DOHH2 (cell line): ENCODE data around the gene FMO1.

ENCODE experiments used
- H3F3A ChIP-seq: fragments of 200-600 bp; sonication (generic), shearing (Covaris generic); 2 replicates; pipeline ENCODE4 v1.6.0; 2016; ENCODE audit warnings: antibody characterized with exemption, mild to moderate bottlenecking; ENCODE audit not compliant: control insufficient read depth, insufficient read depth
- H3K27ac ChIP-seq: fragments of 200-600 bp; sonication (generic); 2 replicates; pipeline ENCODE4 v1.5.1; 2014; ENCODE audit warnings: low read depth, mild to moderate bottlenecking, low read length, moderate library complexity
- H3K27me3 ChIP-seq: fragments of 200-600 bp; sonication (generic); 2 replicates; pipeline ENCODE4 v1.6.1; 2014; ENCODE audit warnings: mild to moderate bottlenecking, low read length, mixed read lengths; ENCODE audit not compliant: control insufficient read depth
- H3K36me3 ChIP-seq: fragments of 200-600 bp; sonication (generic); 2 replicates; pipeline ENCODE4 v1.6.1; 2014; ENCODE audit warnings: mild to moderate bottlenecking, low read length, moderate library complexity, mixed read lengths; ENCODE audit not compliant: control insufficient read depth
- H3K4me1 ChIP-seq: fragments of 200-600 bp; sonication (generic); 2 replicates; pipeline ENCODE4 v1.6.1; 2014; ENCODE audit warnings: mild to moderate bottlenecking, low read length, mixed read lengths; ENCODE audit not compliant: control insufficient read depth
- H3K4me2 ChIP-seq: fragments of 200-600 bp; sonication (generic); 2 replicates; pipeline ENCODE4 v1.6.0; 2014; ENCODE audit warnings: mild to moderate bottlenecking, low read length, moderate library complexity
- H3K4me3 ChIP-seq: fragments of 200-600 bp; sonication (generic); 2 replicates; pipeline ENCODE4 v1.5.1; 2014; ENCODE audit warnings: mild to moderate bottlenecking, low read length, mixed read lengths
- H3K79me2 ChIP-seq: fragments of 200-600 bp; sonication (generic); 2 replicates; pipeline ENCODE4 v1.6.1; 2014; ENCODE audit warnings: mild to moderate bottlenecking, low read length, mixed read lengths; ENCODE audit not compliant: control insufficient read depth
- H3K9me2 ChIP-seq: fragments of 200-600 bp; sonication (generic); replicated peaks from 2 replicates; pipeline ENCODE4 v1.6.1; 2014; ENCODE audit warnings: mild to moderate bottlenecking, low read length, mixed read lengths; ENCODE audit not compliant: control insufficient read depth
- H3K9me3 ChIP-seq: fragments of 200-600 bp; sonication (generic); 2 replicates; pipeline ENCODE4 v1.6.1; 2014; ENCODE audit warnings: antibody characterized with exemption, low read length, mixed read lengths; ENCODE audit not compliant: control insufficient read depth, insufficient read depth
- H4K20me1 ChIP-seq: fragments of 200-600 bp; sonication (generic); 2 replicates; pipeline ENCODE4 v1.6.0; 2014; ENCODE audit warnings: low read depth, mild to moderate bottlenecking, antibody characterized with exemption, low read length, moderate library complexity; ENCODE audit not compliant: control insufficient read depth, insufficient read depth
- CTCF ChIP-seq: fragments of 200-600 bp; sonication (generic); IDR thresholded peaks from one replicate; pipeline ENCODE4 v1.5.1; 2014; ENCODE audit warnings: antibody characterized with exemption, mild to moderate bottlenecking, low read depth, low read length; ENCODE audit not compliant: poor library complexity, severe bottlenecking
- EZH2phosphoT487 ChIP-seq: fragments of 200-600 bp; sonication (generic); IDR thresholded peaks from 2 replicates; pipeline ENCODE4 v1.6.1; 2017; ENCODE audit warnings: borderline replicate concordance, mild to moderate bottlenecking, antibody characterized with exemption, low read length, moderate library complexity, mixed read lengths

Gene FMO1

DNA sequence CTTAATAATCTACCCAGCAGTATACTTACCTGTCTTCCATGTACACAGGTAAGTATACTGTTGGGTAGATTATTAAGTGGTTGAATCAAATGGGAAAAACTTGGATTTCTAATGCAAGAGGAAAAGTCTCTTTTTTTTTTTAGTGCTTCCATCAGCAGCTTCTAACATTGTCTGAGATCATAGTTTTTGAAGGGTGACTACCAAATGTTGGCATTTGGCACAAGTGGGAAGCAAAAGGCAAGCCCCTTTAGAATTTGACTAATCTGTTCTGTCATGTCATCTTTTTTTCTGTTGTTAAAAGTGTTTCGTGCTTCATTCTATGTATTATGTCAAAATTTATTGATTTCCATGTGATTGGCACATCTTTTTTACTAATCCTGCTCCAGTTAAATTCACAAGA lies 547 bp downstream of the FMO1 start:
- no peaks in the 10 kb centered on the region for H3K9me2 ChIP-seq
- H3K4me2 ChIP-seq, result no peak overlapping the region
- H3K27me3 ChIP-seq, result peaks cover 10% of the 10 kb centered on the region; the same call in 1 of the 2 replicates
- TF ChIP-seq EZH2phosphoT487 (no peak), CTCF (no peak)
- H3K4me1 ChIP-seq, result peaks cover 19% of the 10 kb centered on the region
- no peaks in the 10 kb centered on the region for H3K79me2 ChIP-seq
- no peak overlapping the region for H3K27ac ChIP-seq
- H3F3A ChIP-seq, result no peaks in the 10 kb centered on the region
- no peak overlapping the region for H3K4me3 ChIP-seq
- no peaks in the 10 kb centered on the region for H3K9me3 ChIP-seq
- no peaks in the 10 kb centered on the region for H4K20me1 ChIP-seq
- H3K36me3 ChIP-seq, result no peaks in the 10 kb centered on the region

DNA sequence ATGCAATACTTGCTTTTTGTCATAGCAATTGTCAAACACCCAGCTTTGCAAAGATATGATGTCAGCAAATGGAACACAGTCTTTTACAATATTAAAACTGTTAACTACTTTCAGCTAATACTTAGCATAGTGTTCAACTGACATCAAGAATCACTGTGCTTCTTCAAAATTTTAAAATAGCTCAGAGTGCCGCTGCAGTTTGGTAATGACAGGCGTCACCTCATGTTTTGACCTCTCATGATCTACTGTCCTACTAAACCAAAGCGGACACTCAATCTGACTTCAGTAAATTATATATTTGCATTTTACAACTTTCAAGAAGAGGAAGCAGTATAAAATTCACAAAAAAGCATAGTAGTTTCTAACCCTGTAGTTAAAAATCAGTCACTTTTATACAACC lies 2.0 kb downstream of the FMO1 start:
- H3K9me3 ChIP-seq, result no peaks in the 10 kb centered on the region
- H3K79me2 ChIP-seq, result no peaks in the 10 kb centered on the region
- H3F3A ChIP-seq, result no peaks in the 10 kb centered on the region
- TF ChIP-seq CTCF (no peak), EZH2phosphoT487 (no peak)
- H3K4me1 ChIP-seq, result peaks cover 19% of the 10 kb centered on the region
- H3K9me2 ChIP-seq, result no peaks in the 10 kb centered on the region
- H3K4me3 ChIP-seq, result no peak overlapping the region
- H3K4me2 ChIP-seq, result no peak overlapping the region
- H4K20me1 ChIP-seq, result no peaks in the 10 kb centered on the region
- H3K36me3 ChIP-seq, result no peaks in the 10 kb centered on the region
- no peak overlapping the region for H3K27ac ChIP-seq
- H3K27me3 ChIP-seq, result peaks cover 10% of the 10 kb centered on the region; the same call in 1 of the 2 replicates

DNA sequence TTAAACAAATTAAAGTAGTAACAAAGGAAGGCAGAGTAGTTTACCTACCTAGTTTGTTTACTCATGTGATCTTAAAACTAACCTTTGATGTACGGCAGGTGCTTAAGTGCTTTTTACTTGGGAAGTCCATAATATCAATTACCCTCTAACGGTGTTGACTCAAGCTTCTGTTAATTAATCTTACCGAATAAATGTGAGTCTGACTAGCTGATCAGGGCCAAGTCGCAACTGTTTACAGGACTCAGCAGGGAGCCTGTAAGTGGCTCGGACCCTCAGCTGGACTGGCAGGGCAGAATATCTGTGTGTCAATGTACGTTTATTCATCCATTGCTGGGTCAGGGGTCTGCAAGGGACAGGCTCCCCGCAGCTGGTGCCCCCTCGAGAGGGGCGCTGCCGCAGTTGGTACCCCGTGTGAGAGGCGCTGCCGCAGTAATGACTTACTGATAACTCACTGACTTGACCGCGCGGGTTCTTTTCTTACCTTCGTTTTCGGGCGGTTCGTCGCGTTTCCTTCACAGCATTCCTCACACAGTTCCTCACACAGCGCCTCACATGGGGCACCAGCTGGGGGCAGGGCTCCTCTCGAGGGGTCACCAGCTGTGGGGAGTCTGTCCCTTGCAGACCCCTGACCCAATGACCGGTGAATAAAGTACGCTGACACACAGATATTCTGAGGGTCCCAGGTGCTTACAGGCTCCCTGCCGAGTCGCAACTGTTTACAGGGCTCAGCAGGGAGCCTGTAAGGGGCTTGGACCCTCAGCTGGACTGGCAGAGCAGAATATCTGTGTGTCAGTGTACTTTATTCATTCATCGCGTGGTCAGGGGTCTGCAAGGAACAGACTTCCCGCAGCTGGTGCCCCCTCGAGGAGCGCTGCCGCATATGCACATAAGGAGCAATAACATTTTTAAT lies 3.0 kb downstream of the FMO1 start:
- H3K4me2 ChIP-seq, result peak overlapping the region; percentile 62
- H3K4me1 ChIP-seq, result peaks cover 19% of the 10 kb centered on the region
- peaks cover 10% of the 10 kb centered on the region; the same call in 1 of the 2 replicates for H3K27me3 ChIP-seq
- TF ChIP-seq EZH2phosphoT487, result no peak
- peak; percentile 58 for TF ChIP-seq CTCF
- H3F3A ChIP-seq, result no peaks in the 10 kb centered on the region
- H3K9me2 ChIP-seq, result no peaks in the 10 kb centered on the region
- H3K36me3 ChIP-seq, result no peaks in the 10 kb centered on the region
- H3K9me3 ChIP-seq, result no peaks in the 10 kb centered on the region
- no peaks in the 10 kb centered on the region for H3K79me2 ChIP-seq
- no peaks in the 10 kb centered on the region for H4K20me1 ChIP-seq
- peak overlapping the region; percentile 59 for H3K4me3 ChIP-seq
- no peak overlapping the region for H3K27ac ChIP-seq
